GM21528 (cell line): ENCODE data around the gene SART1.
A peak's percentile ranks its signal among the peaks of the same experiment; 100 is the strongest.

ENCODE experiments used
- ATAC-seq: cut with Tn5 transposase; IDR thresholded peaks from one replicate; pipeline ENCODE4 v1.9.1; 2021; ENCODE audit warnings: mild to moderate bottlenecking, moderate library complexity; ENCODE audit not compliant: unreplicated experiment, low FRiP score

Gene SART1

GRCh38 chr11:65962141-65962564 lies 619 bp downstream of the SART1 start:
- ATAC-seq = peak; percentile 7

DNA sequence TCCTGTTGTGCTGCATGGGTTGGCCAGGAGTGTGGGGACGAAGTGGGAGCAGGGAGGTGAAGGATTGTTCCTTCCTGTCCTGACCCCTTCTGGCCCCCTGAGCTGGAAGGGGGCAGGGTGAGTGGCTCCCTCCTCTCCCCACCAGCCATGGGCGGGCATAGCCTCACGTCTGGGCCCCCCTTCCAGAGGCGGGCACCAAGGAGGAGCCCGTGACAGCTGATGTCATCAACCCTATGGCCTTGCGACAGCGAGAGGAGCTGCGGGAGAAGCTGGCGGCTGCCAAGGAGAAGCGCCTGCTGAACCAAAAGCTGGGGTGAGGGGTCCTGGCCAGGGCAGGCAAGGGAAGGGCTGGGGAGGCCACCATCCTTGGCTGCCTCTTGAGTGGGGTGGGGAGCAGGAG lies 3.4 kb downstream of the SART1 start:
- no peak for ATAC-seq

GRCh38 chr11:65965986-65966762 lies 4.6 kb downstream of the SART1 start:
- no peak for ATAC-seq

- no peak for ATAC-seq
These were observed 5.9 kb downstream of the SART1 start for GRCh38 chr11:65967329-65967934.

- no peak for ATAC-seq
These were observed 7.3 kb downstream of the SART1 start for GRCh38 chr11:65968600-65969482.

DNA sequence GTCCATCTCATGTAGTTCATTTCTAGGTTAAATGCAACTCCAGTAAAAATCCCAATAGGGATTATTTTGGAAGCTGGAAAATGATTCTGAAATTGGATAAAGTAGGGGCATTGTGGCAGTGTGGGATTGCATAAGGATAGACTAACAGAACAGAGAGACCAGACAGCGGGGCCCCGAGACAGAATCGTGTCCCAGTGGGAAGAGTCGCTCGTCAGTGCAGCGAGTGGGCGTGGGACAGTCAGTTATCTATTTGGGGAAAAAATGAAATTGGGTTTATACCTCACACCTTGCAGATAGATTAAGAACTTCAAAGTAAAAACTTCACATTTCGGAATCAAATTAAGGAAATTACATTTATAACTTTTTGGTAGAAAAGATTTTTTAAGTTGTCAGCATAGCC lies 10.6 kb downstream of the SART1 start:
- ATAC-seq = no peak

DNA sequence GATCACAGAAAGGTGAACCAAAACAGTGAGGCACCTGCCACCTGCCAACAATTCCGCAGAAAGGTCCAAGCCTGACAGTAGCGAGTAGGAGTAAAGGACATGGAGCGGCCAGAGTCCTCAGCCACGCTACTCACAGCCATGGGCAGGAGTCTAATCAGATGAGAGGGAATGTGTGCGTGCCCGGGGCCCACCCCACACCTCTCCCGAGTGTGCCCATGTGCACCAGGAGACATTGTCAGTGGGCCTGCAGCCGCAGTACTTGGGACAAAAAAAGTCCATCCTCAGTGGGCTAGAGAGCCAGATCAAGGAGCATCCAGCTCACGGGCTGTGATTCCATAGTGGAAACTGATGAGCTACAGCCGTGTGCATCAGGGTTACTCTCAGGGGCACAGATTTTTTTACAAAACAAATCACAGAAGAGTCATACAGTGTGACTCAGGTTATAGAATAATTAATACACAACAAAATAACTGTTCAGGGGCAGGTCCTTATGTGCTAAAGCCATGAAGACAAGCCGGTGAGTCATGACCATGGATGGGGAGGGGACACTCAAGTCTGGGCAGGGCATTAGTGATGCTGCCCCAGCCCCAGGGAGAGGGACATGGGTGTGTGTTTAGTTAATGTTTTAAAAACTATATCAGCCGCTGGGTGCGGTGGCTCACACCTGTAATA lies 12.0 kb downstream of the SART1 start:
- no peak for ATAC-seq

DNA sequence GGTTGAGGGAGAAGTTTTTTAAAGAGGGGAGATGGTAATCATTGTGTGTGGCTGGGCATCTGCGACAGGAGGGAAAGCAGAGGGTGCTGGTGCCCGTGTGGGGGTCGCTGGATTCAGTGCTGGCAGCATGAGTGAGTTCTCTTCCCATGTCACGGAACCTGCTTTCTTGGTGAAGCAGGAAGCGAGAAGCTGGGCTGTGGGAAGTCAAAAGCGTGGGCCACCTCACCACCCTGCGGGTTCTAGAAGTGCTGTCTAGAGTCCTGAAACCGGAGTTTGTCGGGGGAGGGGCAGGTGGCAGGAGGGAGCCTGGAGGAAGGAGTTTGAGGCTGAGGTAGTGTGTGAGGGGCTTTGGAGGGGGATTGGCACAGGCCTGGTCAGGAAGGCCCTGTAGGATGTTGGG lies 14.2 kb downstream of the SART1 start:
- no peak for ATAC-seq

DNA sequence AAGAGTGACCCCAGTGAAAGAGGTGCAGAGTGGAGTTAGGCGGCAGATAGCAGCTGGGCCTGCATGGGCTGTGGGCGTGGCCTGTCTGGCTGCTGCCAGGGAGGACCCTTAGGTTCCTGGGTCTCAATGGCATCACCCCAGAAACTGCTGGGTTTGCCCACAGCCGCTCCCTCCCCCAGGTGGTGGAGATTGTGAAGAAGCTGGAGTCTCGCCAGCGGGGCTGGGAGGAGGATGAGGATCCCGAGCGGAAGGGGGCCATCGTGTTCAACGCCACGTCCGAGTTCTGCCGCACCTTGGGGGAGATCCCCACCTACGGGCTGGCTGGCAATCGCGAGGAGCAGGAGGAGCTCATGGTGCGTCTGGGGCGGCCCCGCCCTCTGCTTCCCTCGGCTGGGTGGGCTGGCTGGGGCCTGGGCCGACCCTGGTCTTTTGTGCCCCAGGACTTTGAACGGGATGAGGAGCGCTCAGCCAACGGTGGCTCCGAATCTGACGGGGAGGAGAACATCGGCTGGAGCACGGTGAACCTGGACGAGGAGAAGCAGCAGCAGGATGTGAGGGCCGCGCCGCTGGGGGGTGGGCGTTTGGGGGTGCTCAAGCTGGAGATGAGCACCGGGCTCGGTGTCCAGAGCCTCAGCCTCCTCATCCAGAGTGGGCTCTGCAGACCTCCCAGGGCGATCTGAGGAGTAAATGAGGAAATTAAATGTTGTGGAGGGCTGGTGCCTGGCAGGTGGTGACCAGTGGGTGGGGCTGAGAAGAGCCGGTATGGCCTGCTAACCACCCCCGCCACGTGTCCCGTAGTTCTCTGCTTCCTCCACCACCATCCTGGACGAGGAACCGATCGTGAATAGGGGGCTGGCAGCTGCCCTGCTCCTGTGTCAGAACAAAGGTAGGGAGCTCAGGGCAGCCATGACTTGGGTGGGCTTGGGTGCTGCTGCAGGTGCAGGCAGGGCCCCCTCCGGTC lies 15.0 kb downstream of the SART1 start:
- ATAC-seq = no peak

DNA sequence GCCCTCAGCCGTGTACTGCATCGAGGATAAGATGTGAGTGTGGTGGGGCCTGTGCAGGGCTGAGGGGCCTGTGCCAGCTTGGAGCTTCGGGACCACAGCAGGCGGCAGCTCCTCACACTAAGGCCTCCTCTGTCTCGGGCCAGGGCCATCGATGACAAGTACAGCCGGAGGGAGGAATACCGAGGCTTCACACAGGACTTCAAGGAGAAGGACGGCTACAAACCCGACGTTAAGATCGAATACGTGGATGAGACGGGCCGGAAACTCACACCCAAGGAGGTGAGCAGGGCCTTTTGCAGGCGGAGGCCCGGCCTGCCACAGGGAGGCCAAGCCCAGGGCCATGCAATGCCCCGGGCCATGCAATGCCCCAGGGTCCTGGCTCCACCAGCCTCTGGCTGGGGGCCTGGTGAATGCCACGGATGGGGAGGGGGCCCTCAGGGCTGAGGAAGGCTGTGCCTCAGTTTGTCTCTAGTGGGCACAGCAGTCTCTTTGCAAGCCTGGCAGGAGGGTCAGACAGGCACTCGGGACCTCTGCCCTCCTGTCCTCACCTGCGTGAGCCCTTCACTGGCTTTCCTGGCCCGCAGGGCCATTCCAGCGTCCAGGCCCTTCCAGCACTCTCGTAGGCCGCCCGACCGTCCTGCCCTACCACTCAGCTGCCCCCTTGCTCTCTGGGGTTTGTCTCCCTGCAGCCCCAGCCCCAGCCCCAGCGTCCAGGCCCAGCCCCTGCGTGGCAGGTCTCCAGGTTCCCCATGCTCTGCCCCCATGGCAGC lies 16.3 kb downstream of the SART1 start:
- no peak for ATAC-seq

GRCh38 chr11:65978391-65979238 lies 17.1 kb downstream of the SART1 start:
- ATAC-seq = no peak

GRCh38 chr11:65979261-65979759 lies 17.8 kb downstream of the SART1 start:
- no peak for ATAC-seq

GRCh38 chr11:65981101-65981740 lies 19.7 kb downstream of the SART1 start:
- ATAC-seq = no peak

DNA sequence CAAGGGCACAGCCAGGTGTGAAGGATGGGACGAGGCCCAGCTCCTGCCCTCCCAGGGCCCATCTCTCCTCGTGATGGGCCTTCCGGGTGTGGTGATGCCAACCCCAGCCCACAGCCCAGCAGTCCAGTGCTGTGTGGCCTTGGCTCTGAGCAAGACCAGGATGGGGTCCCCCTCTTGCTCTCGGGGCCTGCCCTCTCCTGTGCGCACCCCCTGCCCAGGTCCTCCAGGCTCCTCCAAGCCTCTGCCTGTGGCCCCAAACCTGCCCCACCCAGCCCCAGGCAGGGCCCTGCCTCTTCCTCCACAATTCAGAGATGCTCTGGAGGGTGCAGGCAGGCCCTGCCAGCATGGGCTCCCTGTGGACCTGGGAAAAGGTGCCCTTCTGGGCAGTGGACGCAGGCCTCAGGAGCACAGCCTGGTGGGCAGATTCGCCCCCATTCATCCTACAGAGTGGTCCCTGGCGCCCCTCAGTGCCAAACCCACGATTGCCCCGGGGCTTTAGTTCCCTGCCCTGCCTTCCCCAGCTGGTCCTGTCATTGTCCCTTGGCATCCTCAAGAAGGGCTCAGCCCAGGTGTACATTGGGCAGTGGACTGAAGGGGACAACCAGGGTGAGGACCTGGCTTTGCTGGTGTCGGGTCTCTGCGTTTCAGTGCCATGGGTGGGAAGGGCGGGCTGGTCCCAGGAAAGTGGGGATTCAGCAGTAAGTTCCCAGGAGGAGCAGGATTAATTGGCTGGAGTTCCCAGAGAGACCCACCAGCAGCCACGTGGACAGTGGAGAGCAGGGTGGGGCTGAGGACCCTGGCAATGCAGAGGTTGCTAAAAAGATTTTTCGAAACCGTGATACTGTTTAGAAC lies 20.7 kb downstream of the SART1 start:
- ATAC-seq = no peak

GRCh38 chr11:65982824-65983588 lies 21.5 kb downstream of the SART1 start:
- no peak for ATAC-seq

DNA sequence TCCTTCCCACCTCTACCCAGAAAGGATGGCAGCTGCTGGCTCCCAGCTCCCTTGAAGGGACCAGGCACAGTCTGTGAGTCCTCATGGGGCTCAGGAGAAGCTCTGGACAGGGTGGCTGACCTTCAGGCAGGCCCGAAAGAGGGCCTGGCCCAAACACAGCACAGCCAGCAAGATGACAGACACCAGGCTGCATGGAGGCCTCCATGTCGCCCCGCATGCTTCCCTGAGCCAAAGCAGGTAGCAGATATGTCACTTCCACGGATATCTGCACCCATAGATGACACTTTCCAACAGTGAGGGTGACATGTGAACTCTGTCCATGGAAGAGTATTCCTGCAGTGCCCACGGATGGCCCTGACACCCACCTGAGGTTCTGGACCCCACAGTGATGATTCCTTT lies 22.1 kb downstream of the SART1 start:
- ATAC-seq = no peak
